Heart left ventricle (tissue), 13 donors: Measurements from ENCODE around the gene CLSTN3.

ENCODE experiments used
- POLR2A ChIP-seq, 2 donors: fragments of 450-650 bp; IDR thresholded peaks; one replicate each; pipeline ENCODE4 v1.6.1; 2017; ENCODE audit warnings: antibody characterized with exemption in 2 of 2, mild to moderate bottlenecking in 2 of 2, moderate library complexity in 2 of 2
- TF ChIP-seq, protein P1 (sequence below), 12 donors: fragments of 200-600 bp; sonication (generic) in 4 of 12; IDR thresholded peaks; one replicate each; pipeline versions ENCODE4 v1.5.0 to v1.8.0; 2018 to 2022; ENCODE audit warnings: antibody characterized with exemption in 12 of 12, mild to moderate bottlenecking in 5 of 12
- donor health status: ischemic (EF 13 %, LVEDD 7.1; RV severe dilation, severe dysfunction).
- donor health status: DM: no; HTN: yes; CAD: no.
- donor health status: DM: no; HTN: no; CAD: no.
- donor health status: ischemic (EF 25% LVEDD 6.9; RV normal size, moderate dysfunction).
- donor health status: ischemic (EF 25% LVEDD 5.7; RV mildly dilated, moderate dysfunction).
- donor health status: ischemic (EF 35%, LVEDD 5.7; RV mildly dilated, moderate dysfunction).
- donor health status: nonischemic (EF 11% LVEDD 7.7; RV severe dilation, severe dysfunction).
- donor health status: DM: yes; HTN: yes; CAD: no.
- donor health status: PGD.
- donor health status: ischemic (EF 29% LVEDD 5.4; RV normal size, mild dysfunction).
- donor health status: nonischemic (EF 23%, LVEDD 6.1; RV moderate dilation, normal function).

DNA sequence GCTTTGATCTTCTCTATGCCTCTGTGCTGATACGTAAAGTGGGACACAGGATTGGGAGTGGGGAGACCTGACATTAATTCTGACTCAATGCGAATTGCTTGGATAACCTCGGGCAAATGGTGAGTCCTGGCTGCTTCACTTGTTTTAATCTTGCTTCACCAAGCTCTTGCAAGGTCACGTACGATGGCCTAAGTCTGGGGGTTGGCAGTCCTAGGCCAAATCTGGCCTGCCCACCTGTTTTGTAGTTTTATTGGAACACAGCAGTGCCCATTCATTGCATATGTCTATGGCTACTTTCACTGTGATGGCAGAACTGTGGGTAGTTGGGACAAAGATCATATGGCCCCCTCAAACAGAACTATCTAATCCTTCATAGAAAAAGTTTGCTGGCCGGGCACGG lies 13.4 kb downstream of the CLSTN3 start:
- TF ChIP-seq, protein P1, sequence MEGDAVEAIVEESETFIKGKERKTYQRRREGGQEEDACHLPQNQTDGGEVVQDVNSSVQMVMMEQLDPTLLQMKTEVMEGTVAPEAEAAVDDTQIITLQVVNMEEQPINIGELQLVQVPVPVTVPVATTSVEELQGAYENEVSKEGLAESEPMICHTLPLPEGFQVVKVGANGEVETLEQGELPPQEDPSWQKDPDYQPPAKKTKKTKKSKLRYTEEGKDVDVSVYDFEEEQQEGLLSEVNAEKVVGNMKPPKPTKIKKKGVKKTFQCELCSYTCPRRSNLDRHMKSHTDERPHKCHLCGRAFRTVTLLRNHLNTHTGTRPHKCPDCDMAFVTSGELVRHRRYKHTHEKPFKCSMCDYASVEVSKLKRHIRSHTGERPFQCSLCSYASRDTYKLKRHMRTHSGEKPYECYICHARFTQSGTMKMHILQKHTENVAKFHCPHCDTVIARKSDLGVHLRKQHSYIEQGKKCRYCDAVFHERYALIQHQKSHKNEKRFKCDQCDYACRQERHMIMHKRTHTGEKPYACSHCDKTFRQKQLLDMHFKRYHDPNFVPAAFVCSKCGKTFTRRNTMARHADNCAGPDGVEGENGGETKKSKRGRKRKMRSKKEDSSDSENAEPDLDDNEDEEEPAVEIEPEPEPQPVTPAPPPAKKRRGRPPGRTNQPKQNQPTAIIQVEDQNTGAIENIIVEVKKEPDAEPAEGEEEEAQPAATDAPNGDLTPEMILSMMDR (IDR thresholded peaks at IDR 0.05): no peak
- TF ChIP-seq POLR2A (IDR thresholded peaks at IDR 0.05): no peak
